NCI-H226 (cell line): Measurements from ENCODE around the gene FHDC1.
A peak's percentile ranks its signal among the peaks of the same experiment; 100 is the strongest.

Experiments
- DNase-seq: peaks from one replicate; pipeline ENCODE4 v3.0.0-alpha.2; 2015

Gene FHDC1

DNA sequence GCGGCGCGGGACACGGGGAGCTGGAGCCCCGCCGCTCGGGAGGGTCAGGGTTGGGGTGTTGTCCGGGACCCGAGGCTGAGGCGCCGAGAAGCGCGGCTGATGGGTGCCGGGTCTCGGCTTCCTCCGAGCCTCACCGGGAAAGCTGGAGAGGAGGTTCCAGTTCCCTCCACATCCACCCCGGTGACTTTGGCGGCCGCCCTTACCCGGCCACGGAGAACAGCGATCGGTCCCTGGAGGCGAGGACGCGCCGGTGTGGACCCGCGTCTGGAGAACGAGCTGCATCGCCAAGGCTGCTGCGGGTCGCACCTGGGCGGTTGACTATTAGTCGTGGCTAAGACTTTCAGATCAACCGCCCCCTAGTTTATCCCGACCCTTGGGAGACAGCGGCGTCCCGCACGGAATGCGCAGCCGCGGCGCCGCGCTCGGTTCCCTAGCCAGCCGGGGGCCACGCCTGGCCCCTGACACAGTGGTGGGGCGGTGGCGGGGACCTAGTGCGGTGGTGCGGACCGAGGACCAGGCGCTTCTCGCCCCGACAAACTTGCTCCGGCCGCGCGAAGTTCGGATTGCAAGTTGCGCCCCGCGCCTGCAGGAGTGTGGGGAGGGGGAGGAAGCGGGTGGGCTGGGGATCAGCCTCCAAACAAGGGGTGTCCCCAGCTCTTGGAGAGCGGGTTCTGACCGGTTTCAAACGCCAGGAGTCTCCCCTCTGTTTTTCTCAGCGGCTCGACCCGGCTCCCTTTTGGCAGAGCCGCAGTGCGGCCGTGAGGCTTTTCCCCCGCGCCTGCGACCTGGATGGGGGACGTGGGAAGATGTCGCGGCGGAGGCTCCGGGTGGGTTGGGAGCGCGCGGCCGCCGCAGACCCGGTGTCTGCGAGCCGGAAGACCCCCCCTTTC, 568 bp downstream of the FHDC1 start:
- DNase-seq: no peak

DNA sequence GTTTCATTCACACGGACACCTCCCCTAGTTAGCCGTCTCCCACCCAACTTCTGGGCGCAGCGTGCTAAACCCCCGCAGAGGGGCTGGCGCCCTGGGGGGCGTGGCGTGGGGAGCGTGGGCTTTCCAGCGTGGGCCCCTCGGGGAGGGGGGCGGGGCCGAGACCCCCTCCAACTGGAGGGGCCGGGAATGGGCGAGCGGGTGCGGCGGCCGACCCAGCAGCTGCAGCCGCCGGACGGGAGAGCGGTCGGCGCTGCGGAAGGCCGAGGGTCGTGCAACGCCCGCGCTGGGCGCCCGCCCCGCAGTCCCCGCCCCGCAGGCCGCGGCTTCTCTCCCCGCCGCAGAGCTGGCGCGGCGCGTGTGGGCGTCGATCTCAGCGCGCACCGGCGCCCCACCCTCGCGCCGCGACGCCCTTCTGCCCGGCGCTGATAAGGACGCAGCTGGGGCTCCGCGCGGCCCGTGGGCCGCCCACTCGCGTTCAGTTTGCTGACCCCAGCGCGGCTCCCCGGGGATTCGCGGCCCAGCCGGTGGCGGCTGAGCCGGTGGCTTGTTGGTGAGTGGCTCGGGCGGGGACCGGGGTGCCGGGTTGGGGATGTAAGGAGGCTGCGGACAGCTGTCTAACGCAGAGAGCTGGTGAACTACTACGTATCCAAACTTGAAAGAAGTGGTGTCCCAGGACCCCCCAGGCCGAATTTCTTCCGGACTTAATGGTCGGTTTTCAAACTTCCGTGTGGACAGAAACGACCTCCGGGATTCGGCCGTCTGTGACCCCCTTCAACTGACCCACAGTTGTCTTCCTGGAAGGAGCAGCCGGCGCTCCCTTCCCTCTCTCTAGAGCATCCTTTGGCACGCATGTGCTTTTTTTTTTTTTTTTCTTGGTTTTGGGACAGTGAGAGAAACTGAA, 1.5 kb downstream of the FHDC1 start:
- DNase-seq: peak; percentile 34

DNA sequence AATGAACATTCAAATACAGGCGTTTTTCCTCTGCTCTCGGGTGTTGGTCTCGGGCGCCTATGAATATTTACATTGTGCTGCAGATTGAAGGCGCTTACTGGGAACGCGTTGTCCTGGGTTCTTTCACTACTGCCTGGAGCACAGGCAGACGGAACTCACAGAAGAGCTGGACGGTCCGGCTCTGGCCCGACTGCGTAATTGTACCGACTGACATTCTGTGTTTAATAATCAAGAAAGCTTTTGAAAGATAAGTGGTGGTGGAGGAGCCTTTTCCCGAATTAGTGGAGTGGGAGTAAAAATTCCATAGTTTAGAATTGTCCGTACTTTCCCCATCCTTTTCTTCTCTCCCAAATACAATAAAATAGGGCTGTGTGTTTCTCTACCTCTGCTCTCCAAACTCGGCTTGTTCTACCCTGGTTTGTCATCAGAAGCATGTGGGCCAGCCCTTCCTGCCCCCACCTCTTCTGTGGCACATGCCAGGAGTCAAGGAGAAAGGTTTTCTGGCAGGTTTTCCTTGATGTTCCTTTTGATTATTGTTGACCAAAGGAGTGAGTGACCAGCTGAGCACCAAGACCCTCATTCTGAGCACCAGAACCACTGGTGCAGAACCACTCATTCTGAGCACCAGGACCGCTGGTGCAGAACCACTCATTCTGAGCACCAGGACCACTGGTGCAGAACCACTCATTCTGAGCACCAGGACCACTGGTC, 2.3 kb downstream of the FHDC1 start:
- no peak for DNase-seq

DNA sequence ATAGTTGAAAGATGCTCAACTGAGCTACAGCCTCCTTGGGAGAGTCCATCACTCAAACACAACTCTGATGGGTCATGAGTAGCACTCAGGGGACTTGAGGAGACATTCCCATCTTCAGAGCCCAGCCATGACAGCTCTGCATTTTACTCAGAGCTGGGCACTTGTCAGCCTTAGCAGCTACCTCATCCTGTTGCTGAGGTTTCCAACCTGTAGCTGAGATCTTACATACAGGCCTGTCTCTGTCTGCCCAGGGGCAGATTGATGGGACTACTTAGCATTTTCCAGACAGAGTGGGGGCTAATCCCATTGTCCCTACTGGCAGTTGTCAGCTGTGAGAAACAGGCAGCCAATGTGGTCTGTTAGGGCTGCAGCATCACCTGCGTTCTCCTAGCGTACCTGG, 3.5 kb downstream of the FHDC1 start:
- DNase-seq: no peak

DNA sequence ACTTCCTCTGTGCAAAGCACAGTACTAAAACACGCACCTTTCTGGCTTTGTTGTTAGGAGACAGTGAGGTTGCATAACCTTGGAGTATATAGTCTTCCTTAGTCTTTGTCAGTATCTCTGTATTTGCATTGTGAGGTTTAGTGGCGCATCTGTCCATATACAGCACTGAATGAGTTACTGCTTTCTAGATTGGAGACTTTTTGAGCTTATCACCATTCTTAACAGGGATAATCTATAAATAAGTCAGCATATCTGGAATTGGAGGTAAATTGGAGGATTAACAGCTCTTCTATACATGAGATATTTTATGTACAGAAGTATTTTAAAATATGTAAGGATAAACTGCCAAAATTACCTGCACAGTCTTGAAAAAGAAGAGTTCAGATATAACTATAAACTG, 4.3 kb downstream of the FHDC1 start:
- no peak for DNase-seq

DNA sequence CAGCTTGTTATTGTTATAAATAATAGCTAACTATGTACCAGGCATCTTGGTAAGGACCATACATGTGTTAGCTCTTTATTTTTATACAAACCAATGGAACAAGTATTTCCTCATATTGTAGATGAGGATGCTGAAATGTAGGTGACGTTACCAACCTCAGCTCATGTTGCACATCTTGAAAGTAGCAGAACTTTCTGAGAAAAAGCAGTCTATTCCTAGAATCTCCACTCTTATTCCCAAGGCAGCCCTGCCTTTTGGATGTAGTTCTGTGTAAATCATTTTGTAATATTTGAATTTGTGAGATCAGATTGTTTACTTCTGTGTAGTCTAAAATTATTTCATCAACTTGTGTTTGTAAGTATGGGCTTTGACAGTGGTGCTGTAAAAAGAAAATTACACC, 5.3 kb downstream of the FHDC1 start:
- DNase-seq: no peak

DNA sequence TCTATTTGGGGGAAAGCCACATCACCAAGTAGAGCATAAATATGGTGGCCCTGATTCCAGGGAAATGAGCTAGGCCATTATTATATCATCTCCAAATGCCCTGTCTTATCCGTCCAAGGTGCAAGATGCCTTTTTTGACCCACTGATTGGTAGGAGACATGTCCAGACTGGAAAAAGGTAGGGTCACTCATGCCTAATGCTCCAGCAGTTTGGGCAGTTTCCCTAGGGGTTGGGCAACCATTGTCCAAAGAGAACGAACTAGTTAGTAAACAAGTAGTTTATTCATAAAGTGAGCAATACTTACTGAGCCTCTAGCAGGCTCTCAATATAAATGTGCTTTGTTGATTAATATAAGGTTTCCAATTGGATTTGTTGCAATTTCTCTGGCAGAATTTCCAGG, 6.2 kb downstream of the FHDC1 start:
- DNase-seq: no peak

DNA sequence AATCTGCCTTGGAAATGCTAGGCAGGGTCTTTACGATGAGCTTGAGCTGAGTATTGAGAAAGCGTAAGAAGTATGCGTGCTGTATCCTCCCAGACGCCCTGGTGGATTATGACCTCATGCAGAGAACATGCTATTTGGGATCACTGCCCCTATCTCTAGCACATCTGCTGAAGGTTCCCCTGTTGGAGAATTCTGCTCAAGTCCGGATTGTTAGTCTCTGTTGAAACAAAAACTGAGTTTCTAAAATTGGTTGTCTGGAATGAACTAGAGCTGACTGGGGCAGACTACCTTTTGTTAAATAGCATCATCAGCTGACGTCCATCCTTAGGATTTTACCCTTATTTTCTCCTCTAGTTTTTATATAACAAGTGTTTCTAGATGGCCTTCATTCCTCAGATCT, 7.5 kb downstream of the FHDC1 start:
- DNase-seq: no peak

DNA sequence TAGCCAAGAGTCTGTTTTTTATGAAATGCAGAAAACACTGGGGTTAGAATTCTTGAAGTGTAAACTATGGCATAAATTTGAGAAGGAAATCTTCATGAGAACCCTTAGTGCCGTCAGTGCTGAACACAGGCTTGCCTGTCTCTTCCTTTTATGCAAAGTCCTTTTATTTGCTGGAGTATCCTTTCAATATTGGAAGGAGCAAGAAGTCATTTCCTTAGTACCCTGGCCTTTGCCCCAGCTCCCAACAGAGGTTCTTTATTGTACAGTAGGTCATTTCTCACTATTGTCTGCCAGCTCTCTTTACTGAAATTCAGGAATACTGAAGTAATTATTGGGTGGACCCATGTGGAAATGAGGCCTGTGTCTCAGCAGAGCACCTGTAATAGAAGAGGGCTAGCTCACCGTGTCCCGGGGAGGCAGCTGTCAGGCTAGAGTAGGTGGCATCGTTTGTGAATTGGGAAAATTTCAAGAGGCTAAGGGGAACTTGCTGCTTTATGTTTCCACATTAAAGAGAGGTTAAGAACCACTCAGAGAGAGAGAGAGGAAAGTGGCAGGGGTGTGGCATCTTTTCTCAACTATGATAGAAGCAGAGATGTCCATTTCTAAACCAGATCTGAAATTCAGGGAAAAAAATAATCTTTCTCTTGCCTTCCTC, 8.7 kb downstream of the FHDC1 start:
- no peak for DNase-seq

DNA sequence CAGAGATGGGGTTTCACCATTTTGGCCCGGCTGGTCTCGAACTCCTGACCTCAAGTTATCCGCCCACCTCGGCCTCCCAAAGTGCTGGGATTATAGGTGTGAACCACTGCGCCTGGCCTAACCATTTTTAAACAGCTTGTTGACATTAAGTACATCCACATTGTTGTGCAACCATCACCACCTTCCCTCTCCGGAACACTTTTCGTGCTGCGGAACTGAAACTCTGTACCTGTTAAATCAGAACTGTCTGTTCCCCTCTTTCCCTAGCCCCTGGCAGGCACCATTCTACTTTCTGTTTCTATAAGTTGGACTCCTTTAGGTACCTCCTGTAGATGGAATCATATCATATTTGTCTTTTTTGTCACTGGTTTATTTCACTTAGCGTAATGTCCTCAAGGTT, 9.5 kb downstream of the FHDC1 start:
- DNase-seq: no peak

DNA sequence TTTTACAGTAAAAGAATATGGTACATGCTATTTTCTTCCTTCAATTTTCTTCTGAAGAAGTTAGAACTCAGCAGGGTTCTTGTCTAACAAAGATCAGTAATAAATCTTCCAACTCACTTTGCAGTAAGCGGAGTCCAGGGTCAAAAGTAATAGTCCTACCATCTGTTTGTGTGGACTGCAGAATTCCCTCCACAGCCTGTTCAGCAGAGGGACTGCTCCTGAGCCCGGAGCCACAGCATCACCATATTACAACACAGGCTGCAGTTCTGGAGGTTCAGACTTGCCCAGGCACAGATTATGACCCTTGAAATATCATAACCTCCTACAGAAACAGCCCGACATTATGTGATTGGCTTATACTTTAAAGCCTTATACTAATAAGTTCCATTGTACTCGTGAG, 10.3 kb downstream of the FHDC1 start:
- no peak for DNase-seq

DNA sequence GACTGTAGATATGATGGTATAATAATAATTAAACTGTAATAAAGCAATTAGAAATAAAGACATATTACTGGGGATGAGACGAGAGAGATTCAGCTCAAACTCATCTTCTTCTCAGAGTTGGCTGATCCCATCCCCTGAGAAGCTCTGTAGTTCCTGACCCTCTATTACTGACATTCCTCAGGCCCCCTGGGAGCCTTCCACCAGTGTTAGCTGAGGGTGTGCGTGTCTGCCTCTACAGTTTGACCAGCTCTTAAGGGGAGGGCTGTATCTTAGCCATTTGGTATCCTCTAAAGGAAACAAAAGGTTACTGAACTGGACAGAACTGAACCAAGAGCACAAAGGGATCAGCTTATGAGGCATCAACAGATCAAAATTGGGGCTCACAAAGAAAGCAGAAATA, 11.2 kb downstream of the FHDC1 start:
- no peak for DNase-seq

DNA sequence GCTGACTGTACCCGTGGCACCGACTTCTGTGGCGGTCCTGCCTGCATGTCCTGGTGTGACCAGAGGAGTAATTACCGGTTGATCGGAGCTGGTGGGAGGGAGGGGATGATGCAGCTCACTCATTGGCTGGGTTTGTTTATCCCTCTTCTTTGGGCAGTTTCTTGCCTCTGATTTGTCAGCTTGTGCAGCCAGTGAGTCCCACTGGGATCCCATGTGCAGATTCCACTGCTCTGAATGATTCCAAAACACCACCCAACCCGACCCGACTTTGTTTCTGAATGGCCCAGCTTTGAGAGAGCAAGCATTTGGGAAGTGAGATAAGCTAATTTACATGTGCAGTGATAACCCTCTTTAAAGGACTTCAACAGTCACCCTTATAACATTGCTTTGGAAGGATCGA, 13.8 kb downstream of the FHDC1 start:
- no peak for DNase-seq

DNA sequence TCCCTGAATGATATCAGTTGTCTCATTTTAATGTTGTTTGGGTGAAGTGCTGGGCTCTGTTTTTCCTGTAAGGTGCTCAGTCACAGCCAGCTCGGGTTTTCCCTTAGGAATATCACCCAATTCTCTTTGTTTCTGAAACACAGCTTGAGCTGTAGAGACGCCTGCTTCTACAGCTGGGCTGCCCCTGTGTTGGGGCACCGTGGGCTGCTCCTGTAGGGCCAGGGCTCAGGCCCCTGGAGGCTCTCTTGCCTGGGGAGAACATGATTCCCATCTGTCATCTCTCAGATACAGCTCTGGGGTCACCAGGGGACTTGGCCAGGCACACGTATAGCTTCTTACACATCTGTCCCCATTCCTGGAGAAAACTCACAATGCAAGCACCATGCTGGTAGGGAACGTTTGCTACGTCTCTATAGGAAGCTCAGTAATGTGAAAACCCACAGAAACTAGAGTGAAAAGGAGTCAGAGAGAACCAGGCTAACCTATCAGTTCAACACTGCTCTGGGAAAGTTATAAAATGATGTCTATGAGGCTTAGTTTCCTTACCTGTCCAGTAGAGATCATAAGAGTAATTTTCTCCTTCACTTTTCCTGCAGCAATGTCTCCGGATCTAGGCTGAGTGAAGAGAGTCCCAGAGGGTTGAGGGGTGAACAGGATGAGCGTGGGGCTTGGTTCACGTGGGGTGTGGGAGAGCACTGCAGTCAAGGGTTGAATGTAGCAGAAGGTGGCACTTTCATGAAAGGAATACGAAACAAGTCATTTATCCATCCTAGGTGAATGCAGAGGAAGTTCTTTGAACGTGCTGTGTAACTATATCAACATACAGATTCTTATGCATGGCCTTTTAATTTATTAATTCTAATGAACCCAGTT, 14.5 kb downstream of the FHDC1 start:
- no peak for DNase-seq

DNA sequence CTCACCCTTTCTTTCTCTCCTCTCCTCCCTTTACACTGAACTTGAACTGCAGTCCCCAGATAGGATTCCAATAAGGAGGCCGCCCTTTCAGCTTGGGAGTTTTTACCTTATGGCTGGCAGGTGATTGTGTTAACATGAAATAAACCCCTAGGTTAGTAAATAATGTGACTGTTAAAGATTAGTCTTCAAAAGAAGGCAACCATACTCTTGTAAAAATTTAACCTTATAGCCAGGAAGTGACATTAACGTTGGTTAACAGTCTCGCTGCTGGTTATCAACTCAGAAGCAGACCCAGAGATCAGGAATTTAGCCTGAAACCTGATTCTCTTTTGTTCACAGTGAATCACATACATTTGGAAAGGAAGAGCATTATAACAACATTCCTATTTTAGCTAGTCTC, 15.2 kb downstream of the FHDC1 start:
- no peak for DNase-seq

DNA sequence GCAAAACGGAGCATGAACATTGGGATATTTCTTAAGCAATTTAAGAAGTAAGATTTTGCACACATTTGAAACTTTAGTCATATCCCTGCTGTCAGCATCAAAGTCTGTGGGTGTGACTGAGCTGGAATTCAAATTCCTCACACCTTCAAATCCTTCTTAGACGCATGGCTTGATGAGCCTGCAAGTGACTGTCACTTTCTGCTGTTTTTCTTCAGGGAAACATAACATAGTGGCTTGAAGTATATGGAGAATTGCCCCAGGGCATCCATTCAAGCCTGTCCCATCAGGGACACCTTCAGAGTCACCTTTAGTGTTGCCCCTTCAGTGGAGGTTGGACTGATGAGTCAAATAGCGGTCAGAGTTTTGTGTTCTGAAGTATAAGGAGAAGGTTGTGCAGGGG, 17.4 kb downstream of the FHDC1 start:
- DNase-seq: no peak

DNA sequence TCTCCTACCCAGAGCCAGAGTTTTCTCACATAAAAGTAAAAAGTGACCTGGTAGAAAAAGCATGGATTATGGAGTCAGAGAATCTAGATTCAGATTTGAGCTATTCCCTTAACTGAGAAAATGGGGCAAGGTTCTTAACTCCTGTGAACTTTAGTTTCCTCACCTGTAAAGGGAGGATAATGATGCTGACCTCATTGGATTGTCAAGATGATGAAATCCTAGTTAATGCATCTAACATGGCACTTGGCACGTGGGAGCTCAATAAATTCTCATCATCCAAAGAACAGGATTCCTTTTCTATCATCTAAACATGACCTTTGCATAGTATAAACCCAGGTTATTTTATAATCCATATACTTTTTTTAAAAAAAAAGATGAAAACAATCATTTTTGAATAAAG, 18.6 kb downstream of the FHDC1 start:
- DNase-seq: no peak

DNA sequence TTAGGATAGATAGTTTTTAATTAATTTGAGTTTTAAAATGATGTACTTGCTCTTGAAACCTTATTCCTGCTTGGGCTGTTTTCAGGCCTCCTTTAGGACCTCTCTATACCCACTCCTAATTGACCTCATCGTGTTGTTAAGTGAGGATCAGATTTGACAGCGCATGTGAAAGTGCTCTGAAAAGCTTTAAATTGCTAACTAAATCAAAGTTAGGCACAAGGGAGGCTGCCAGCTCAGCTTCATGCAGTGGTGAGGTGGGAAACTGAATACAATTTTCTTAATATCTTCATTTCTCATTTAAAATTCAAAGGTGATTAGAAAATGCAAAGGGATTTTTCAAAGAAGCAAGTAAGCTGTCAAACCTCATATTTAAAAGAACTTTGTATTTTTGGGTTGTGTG, 20.0 kb downstream of the FHDC1 start:
- DNase-seq: no peak

DNA sequence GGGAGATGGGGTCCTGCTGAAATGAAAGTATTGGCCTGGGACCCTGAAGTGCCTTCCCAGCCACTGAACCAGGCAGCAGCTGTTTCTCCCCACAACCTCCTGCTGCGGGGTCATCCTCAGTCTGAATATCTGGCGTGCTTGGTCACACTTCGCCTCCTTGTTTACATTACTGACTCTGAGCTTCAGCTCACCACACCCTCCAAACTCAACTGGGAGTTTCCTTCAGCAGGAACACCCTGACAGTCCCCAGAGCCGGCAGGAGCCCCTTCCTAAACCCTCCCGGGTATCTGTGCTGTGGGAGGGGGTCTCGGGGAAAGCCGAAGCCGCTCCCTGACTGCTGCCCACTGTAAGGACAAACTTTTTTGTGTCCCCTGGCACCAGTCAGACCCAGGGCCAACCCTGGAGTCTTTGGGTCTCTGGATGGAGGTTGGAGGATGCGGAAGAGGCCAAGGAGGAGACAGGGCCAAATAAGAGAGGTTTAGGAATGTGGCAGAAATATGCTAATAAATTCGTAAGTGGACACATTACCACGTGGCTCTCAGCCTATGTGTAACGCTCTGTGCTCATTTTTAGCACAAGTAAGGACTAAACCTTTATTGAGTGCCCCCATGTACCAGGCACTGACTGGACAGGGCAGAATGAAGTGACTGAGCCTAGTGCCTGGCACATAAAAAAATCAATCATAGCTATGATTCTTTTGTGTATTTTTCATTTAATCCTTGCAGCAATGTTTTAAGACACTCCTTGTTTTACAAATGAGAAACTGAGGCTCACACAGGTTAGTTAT, 20.7 kb downstream of the FHDC1 start:
- no peak for DNase-seq

DNA sequence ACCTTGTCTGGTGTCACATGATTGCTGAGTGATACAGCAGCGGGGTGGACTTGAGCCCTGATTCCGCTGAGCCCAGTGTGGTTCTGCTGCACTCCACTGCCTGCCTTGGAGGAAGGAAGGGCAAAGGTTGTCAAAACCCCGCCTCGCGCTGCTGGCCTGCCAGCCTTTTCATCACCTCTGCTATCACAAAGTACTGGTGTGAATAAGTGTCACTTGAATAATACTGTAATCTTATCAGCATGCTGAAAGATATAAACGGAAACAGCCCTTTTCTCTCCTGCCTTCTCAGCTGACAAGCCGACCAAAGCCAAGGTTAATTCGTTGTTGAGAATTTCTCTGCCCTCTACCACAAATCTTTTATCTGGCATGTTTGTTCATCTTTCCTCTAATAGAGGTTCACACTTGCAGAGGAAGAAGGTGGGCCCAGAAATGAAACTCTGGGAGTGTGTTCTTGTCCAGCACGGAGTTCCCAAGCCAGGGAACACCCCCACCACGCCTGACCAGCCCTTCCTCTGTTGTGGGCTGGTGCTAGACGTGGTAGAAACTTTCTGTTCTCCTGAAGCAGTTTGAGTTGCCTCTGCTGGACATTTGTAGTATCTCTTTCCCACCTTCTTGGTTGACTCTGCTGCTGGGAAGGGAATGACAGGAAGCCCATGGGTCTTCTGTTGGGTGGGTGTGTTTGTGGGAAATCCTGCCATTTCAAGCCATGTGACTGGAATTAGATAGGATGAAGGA, 21.5 kb downstream of the FHDC1 start:
- DNase-seq: peak; percentile 63
